HFF-Myc (cell line): ENCODE results near the gene CADM1.

ENCODE experiments used
- DNase-seq: peaks from one replicate; pipeline ENCODE4 v3.0.0-alpha.2; 2011; ENCODE audit warnings: low read depth; ENCODE audit errors: extremely low read depth
- H3K4me3 ChIP-seq: replicated peaks from 2 replicates; pipeline ENCODE4 v1.5.1; 2011; ENCODE audit warnings: low read depth, mild to moderate bottlenecking, control low read depth, low read length
- CTCF ChIP-seq: IDR thresholded peaks from 2 replicates; pipeline ENCODE4 v1.5.1; 2012; ENCODE audit warnings: mild to moderate bottlenecking, low read depth, low read length, control low read depth; ENCODE audit errors: missing control alignments

CADM1 gene

GRCh38 chr11:115502636-115503082 is 1.6 kb downstream of the CADM1 start:
- no peak for DNase-seq
- H3K4me3 ChIP-seq = peak overlapping the region; percentile 53
- TF ChIP-seq CTCF = no peak

- H3K4me3 ChIP-seq = peak overlapping the region; percentile 53
- DNase-seq = no peak
- no peak for TF ChIP-seq CTCF
These were observed 2.2 kb downstream of the CADM1 start for GRCh38 chr11:115501893-115502589.

GRCh38 chr11:115501502-115501892 is 2.7 kb downstream of the CADM1 start:
- H3K4me3 ChIP-seq = no peak overlapping the region
- TF ChIP-seq CTCF = no peak

GRCh38 chr11:115500547-115501501 is 3.4 kb downstream of the CADM1 start:
- no peak for TF ChIP-seq CTCF
- DNase-seq = no peak
- no peak overlapping the region for H3K4me3 ChIP-seq

More at GRCh38 chr11:115501502-115501892, 2.7 kb downstream of the CADM1 start:
- DNase-seq = no peak

GRCh38 chr11:115499891-115500290 is 4.3 kb downstream of the CADM1 start:
- TF ChIP-seq CTCF = no peak
- DNase-seq = no peak
- no peak overlapping the region for H3K4me3 ChIP-seq

- DNase-seq = no peak
- H3K4me3 ChIP-seq = no peak overlapping the region
- TF ChIP-seq CTCF = no peak
These were observed 4.9 kb downstream of the CADM1 start for GRCh38 chr11:115499241-115499799.
